ENCODE results near the gene LDHAL6B.

DNA sequence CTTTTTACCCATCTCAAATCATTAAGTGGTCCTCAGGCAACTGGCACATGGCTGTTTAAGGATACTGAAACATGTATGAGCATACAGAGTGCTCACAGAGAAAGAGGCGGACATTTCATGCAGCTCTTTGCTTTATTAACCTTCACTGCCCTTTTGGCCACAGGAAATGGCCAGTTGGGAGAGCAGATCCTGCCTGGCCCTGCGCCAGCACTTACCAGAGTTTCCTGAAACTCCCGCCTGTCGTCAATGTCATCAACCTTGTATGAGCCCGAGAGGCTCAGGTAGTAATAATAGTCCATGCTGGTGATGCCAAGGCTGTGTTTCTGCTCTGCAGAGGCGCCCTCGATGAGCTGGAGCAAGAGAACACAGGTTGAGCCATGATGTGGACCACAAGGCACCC, 17.8 kb downstream of the LDHAL6B start:
- TF ChIP-seq, protein P1, sequence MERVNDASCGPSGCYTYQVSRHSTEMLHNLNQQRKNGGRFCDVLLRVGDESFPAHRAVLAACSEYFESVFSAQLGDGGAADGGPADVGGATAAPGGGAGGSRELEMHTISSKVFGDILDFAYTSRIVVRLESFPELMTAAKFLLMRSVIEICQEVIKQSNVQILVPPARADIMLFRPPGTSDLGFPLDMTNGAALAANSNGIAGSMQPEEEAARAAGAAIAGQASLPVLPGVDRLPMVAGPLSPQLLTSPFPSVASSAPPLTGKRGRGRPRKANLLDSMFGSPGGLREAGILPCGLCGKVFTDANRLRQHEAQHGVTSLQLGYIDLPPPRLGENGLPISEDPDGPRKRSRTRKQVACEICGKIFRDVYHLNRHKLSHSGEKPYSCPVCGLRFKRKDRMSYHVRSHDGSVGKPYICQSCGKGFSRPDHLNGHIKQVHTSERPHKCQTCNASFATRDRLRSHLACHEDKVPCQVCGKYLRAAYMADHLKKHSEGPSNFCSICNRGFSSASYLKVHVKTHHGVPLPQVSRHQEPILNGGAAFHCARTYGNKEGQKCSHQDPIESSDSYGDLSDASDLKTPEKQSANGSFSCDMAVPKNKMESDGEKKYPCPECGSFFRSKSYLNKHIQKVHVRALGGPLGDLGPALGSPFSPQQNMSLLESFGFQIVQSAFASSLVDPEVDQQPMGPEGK (CRISPR knock-in tag; IDR thresholded peaks at IDR 0.05; ENCODE audit: borderline replicate concordance): no peak
- TF ChIP-seq BCOR (IDR thresholded peaks at IDR 0.05) (no peak), ARID3A (IDR thresholded peaks at IDR 0.05; ENCODE audit: borderline replicate concordance, low read depth, low read length) (no peak), CTCF (IDR thresholded peaks at IDR 0.05 in 2 of 3, conservative IDR thresholded peaks at IDR 0.05 in 1 of 3; ENCODE audit: insufficient read depth in 2 of 3, low read depth in 1 of 3, low read length in 3 of 3) (no peak), POLR2A (conservative IDR thresholded peaks at IDR 0.05) (no peak), NCOA2 (IDR thresholded peaks at IDR 0.05; ENCODE audit: partially characterized antibody in 2 of 2) (no peak), EGR1 (conservative IDR thresholded peaks at IDR 0.05) (no peak), JUND (IDR thresholded peaks at IDR 0.05; ENCODE audit: borderline replicate concordance, low read depth, low read length) (no peak), JUND (tag; IDR thresholded peaks at IDR 0.05; ENCODE audit: borderline replicate concordance, low read depth, low read length) (no peak), ZNF174 (CRISPR knock-in tag; IDR thresholded peaks at IDR 0.05) (no peak), NR1H2 (CRISPR knock-in tag; IDR thresholded peaks at IDR 0.05) (no peak), SETDB1 (IDR thresholded peaks at IDR 0.05; ENCODE audit: low read length) (no peak), CBFB (CRISPR knock-in tag; IDR thresholded peaks at IDR 0.05) (no peak)
